Right cardiac atrium (tissue), 5 donors: Measurements from ENCODE around the gene TRMT1. TPM values are rescaled to one million over a fixed set of nuclear protein-coding genes. Genes with fewer than 3 reads are reported as not detected.

Experiments
- ATAC-seq, 2 donors: fragments of 200-7000 bp; cut with Tn5 transposase; one replicate each; pipeline versions ENCODE4 v1.8.0 to v1.9.1; 2020; ENCODE audit warnings: moderate library complexity in 2 of 2, mild to moderate bottlenecking in 1 of 2
- DNase-seq, 3 donors: peaks; one replicate each; pipeline ENCODE4 v3.0.0-alpha.2; 2020
- H3K27ac ChIP-seq: one replicate; pipeline ENCODE4 v1.5.1; 2013; ENCODE audit warnings: mild to moderate bottlenecking, low read length, control low read depth, moderate library complexity
- H3K27me3 ChIP-seq: one replicate; pipeline ENCODE4 v1.6.1; 2013; ENCODE audit not compliant: control insufficient read depth, insufficient read depth
- H3K4me1 ChIP-seq: one replicate; pipeline ENCODE4 v1.6.1; 2013; ENCODE audit warnings: low read length; ENCODE audit not compliant: control insufficient read depth, insufficient read depth
- H3K4me3 ChIP-seq: one replicate; pipeline ENCODE4 v1.5.1; 2013; ENCODE audit warnings: low read length, control low read depth
- H3K9me3 ChIP-seq: one replicate; pipeline ENCODE4 v1.6.1; 2013; ENCODE audit warnings: low read length; ENCODE audit not compliant: control insufficient read depth
- WGBS: extraction: QIAGEN DNeasy Blood & Tissue Kit; methylation state at CpG from one replicate; pipeline ENCODE4 v1.1.7; 2013; 5-methylcytosine and 5-hydroxymethylcytosine counted together
- intact Hi-C, 4 donors: fragments of 100-400 bp; cut with DNase I; formaldehyde crosslinking; loops; one replicate each; pipeline versions ENCODE4 v1.11.0 to v1.14.0; 2022 to 2023
- polyA plus RNA-seq: library from polyadenylated mRNA; stranded (reverse); fragments of 200-250 nt; gene quantifications from one replicate; pipeline ENCODE4 v1.2.3, GENCODE V29; 2013
- total RNA-seq, 4 donors: library from RNA; stranded (reverse); fragmentation: NEBNext Ultra II Directional; extraction: Animal tissue kit (Norgen Biotek cat#: 25700); gene quantifications; one replicate each; pipeline ENCODE4 v1.2.1, GENCODE V29; 2021
- donor health status: healthy with polysubstance abuse.
- donor health status: DM: no; HTN: yes; CAD: no.
- donor health status: DM: no; HTN: no; CAD: no.
- donor health status: DM: no; HTN: yes; CAD: no; lungs with severe emphysema.
- donor health status: DM: yes; HTN: yes; CAD: no.

TRMT1 gene
- total and polyA plus RNA-seq, 5 donors = 14.8 to 22.2 (median 19.2) TPM

DNA sequence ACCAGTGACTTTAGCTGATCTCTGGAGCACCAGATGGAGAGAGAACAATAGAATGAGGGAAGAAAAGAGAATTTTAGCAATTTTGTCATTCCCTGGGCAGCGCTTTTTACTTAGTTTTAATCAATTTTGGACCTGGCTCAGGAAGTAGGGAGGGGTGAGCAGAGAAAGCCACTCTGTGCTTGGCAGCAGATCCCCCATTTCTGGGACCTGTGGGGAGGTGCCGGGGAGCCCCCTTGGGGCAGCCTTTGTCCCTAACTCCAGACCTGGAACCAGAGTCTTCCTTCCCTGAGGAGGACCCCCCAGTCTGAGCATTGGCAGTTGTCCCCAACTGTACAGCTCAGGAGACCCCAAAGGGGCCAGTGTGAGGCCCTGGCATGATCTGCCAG, 24.4 kb downstream of the TRMT1 start:
- ATAC-seq (no peak), DNase-seq (peak; percentile 27 to 74 (median 72))
- WGBS = 49% methylated on average over 2 of the region's 2 CpGs
- Histone ChIP-seq H3K4me3 (no peak overlapping the region), H3K27me3 (no peaks in the 10 kb centered on the region), H3K9me3 (no peaks in the 10 kb centered on the region), H3K27ac (peak overlapping the region; percentile 85), H3K4me1 (no peaks in the 10 kb centered on the region)
- intact Hi-C loops = loop anchor here (2.0 to 10.0 kb wide), 4 partner anchors 105 to 113 kb away; no protein-coding TSS in a partner anchor

DNA sequence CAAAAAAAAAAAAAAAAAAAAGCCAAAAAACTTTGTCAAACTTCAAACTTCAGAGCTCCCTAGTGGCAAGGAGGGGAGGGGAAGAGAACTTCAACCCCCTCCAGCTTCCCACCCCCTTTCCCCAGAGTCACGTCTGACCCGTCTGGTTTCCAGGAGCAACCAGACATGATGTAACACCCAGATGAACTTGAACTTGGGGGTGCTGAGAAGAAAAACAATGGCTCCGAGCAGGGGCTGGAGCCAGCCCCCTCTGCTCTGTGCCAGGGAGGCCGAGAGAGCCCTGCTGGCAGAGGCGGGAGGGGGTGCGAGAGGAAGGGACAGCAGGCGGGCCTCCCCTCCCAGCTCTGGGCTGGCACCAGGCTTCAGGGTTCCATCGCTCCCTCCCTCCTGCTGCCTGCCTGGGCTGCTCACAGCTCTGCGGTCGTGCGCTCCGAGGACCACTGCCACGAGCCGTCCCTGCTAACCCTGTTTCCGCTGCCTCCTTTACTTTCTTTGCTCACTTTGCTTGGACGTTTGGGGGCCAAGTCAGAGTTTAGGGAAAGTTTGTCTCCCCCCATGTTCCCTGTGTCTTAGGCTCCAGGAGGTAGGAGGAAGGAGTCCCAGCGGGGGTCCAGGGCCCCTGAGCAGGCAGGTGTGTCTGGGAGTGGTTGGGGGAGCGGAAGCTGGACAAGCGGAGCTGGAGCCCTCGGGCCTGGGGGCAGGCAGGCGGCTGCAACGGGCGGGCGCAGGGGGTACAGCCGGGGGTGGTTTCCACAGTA, 25.0 kb downstream of the TRMT1 start:
- H3K4me3 ChIP-seq = no peak overlapping the region
- H3K27ac ChIP-seq = peak overlapping the region; percentile 85
- WGBS = 43% methylated on average over 25 of the region's 25 CpGs
- no peaks in the 10 kb centered on the region for H3K27me3 ChIP-seq
- peak; percentile 79 to 93 (median 93) for DNase-seq
- peak; percentile 56 to 70 for ATAC-seq
- intact Hi-C loops = loop anchor here (2.0 to 10.0 kb wide), 4 partner anchors 104 to 113 kb away; no protein-coding TSS in a partner anchor
- H3K9me3 ChIP-seq = no peaks in the 10 kb centered on the region
- no peaks in the 10 kb centered on the region for H3K4me1 ChIP-seq

DNA sequence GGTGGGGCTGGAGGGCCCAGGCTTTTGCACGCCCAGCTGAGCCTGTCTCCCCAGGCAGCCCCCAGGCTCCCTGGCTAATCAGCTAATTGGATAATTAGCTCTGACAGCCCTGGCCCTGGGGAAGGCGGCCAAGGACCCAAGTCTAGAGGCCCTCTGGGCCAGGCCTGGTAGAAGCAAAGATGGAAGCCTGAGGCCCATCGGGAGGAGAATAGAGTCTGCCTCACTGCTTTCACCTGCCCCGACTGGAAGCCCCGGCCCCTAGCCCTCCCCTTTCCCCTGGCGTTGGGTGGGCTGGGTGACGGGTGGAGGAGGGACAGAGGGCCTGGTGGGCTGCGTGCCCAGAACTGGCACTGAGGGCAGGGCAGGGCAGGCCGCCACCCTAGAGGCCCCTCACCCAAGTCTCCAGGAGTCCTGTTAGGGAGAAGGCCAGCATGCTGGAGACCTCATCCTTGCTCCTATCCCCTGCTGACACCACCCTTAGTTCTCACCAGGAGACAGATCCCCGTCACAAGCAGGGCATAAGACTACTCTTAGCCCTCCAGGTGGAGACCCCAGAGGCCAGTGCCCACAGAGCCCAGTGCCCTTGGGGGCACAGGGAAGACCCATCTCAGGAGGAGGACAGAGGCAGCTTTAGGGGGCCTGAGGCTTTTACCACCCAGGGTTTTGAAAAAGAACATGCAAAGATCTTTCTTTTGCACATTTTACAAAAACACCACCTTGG, 25.9 kb downstream of the TRMT1 start:
- 69% methylated on average over 10 of the region's 10 CpGs for WGBS
- peaks cover 3% of the 10 kb centered on the region for H3K4me1 ChIP-seq
- peak overlapping the region; percentile 70 for H3K27ac ChIP-seq
- no peaks in the 10 kb centered on the region for H3K9me3 ChIP-seq
- DNase-seq (peak; percentile 18 to 74 (median 64)), ATAC-seq (no peak)
- H3K4me3 ChIP-seq = no peak overlapping the region
- H3K27me3 ChIP-seq = no peaks in the 10 kb centered on the region
- intact Hi-C loops = loop anchor here in 2 of 4 donors (5.0 to 10.0 kb wide), 2 partner anchors 103 to 106 kb away; no protein-coding TSS in a partner anchor

DNA sequence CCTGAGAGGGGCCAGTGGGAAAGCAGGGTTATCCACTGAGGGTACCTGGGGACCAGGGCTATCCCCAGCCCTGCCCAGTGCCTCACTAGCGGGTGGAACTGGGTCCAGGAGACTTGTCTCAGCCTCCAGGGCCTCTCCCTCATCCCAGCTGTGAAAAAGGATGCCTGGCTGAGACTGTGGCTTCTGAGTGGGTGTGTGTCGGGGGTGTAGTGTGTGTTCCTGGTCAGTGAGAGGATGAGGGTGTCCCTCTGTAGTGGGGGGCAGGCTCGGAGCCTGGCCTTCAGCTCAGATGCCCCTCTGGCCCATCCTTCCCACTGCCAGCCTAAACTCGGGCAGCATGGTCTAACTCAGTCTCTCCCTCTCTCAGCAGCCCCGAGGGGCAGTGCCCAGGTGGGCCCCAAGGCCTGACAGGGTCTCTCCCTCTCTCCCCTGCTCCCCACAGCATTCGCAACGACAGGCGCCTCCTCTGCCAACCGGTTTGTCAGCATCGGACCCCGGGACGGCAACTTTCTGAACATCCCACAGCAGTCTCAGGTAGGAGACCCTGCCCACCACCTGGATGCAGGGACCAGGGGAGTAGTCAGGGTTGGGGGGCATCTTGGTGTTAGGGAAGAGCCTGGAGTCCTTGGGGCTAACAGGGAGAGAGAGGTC, 26.6 kb downstream of the TRMT1 start:
- intact Hi-C loops = loop anchor here in 2 of 4 donors (5.0 to 10.0 kb wide), 2 partner anchors 103 to 105 kb away; no protein-coding TSS in a partner anchor
- Histone ChIP-seq H3K4me1 (peaks cover 8% of the 10 kb centered on the region), H3K4me3 (no peak overlapping the region), H3K27me3 (no peaks in the 10 kb centered on the region), H3K27ac (peak overlapping the region; percentile 70), H3K9me3 (no peaks in the 10 kb centered on the region)
- DNase-seq = peak in 2 of 3 donors; percentile 13 to 54
- 74% methylated on average over 12 of the region's 12 CpGs for WGBS
- no peak for ATAC-seq

DNA sequence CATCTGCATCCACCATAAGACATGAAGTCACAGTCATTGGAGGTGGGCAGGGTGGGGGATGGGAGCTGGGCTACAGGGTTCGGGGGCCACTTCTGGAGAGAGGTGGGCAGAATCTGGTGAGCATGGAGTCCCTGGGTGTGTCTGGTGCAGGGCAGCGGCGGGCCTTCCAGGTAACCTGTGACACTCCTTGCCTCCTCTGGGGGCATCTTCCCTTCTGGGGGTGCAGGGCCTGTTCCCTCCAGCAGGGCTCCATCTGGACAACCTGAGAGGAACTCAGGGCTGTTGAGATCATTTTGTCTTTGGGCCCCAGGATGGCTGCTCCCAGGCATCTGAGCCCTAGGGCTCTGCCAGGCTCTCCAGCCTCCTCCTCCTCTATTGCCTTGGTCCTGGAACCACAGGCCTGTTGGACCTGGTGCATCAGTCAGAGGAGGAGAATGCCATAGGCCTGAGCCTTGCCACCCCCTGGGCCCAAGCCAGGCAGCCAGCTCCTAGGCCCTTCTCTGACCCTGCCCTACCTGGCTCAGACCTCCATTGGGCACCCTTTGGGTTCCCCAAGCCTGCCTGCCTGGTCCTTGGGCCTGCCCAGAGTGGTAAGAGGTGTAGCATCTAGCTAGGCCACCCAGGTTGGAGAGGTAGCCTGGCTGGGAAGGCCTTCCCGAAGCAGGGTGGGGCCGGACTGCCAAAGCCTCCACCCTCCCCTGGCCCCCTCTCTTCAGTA, 27.2 kb downstream of the TRMT1 start:
- peaks cover 8% of the 10 kb centered on the region for H3K4me1 ChIP-seq
- H3K9me3 ChIP-seq = no peaks in the 10 kb centered on the region
- no peaks in the 10 kb centered on the region for H3K27me3 ChIP-seq
- peak overlapping the region; percentile 14 for H3K27ac ChIP-seq
- 90% methylated on average over 5 of the region's 5 CpGs for WGBS
- no peak for ATAC-seq
- intact Hi-C loops = no loop called here
- H3K4me3 ChIP-seq = no peak overlapping the region
- peak in 2 of 3 donors; percentile 14 to 47 for DNase-seq

DNA sequence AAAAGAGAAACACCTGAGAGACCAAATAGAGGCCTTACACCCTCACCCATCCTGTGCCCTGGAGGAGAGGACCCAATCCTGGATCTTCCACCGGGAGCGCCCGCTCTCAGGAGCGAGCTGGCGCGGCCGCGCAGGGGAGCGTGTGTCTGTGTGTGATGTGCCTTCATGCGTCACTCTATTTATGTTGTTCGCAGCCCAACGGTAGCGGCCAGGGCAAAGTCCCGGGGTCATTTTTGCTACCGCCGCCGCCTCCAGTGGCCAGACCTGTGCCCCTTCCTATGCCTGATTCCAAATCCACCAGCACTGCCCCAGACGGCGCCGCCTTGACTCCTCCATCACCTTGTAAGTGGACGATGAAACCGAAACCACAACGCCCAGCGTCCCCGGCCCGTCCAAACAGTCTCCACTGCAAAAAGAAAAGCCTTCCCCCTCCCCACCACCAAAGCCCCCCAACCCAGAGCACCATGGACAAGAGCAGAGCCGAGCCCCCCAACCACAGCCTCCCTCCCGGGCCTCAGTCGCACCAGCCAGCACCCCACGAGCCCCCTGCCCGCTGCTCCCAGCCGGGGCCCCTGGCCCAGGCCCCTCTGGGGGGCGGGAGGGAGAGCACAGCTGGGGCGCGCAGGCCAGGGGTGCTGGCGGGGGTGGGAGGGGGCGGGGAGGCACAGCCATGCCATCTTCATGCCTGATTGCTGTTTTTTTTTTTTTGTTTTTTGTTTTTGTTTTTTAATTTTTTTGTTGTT, 28.6 kb downstream of the TRMT1 start:
- no peaks in the 10 kb centered on the region for H3K9me3 ChIP-seq
- H3K4me1 ChIP-seq = peaks cover 8% of the 10 kb centered on the region
- H3K4me3 ChIP-seq = no peak overlapping the region
- ATAC-seq = no peak
- intact Hi-C loops = no loop called here
- H3K27ac ChIP-seq = no peak overlapping the region
- no peaks in the 10 kb centered on the region for H3K27me3 ChIP-seq
- 86% methylated on average over 37 of the region's 37 CpGs for WGBS
- DNase-seq = peak in 2 of 3 donors; percentile 45 to 52

DNA sequence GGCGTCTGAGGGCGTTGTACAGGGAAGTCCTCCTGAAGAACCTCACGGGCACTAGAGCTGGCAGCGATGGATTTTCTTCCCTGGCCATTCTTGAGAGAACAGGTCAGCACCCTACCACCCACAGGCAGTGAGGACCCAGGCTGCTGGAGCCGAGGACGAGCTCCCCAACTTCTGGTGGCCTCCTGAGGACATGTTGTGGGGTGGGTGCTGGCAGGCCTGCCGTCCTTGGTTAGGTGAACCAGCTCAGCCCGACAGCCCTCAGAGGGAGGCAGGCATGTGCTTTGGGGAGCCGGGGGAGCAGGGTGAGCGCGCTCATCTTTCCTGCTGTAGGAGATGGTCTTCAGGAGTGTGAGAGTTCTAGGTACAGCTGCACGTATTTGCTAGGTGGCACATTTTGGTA, 29.2 kb downstream of the TRMT1 start:
- no peak overlapping the region for H3K4me3 ChIP-seq
- peaks cover 10% of the 10 kb centered on the region for H3K4me1 ChIP-seq
- no peaks in the 10 kb centered on the region for H3K27me3 ChIP-seq
- no peaks in the 10 kb centered on the region for H3K9me3 ChIP-seq
- ATAC-seq = no peak
- DNase-seq = peak in 1 of 3 donors; percentile 35
- intact Hi-C loops = no loop called here
- no peak overlapping the region for H3K27ac ChIP-seq
- WGBS = 87% methylated on average over 12 of the region's 12 CpGs

DNA sequence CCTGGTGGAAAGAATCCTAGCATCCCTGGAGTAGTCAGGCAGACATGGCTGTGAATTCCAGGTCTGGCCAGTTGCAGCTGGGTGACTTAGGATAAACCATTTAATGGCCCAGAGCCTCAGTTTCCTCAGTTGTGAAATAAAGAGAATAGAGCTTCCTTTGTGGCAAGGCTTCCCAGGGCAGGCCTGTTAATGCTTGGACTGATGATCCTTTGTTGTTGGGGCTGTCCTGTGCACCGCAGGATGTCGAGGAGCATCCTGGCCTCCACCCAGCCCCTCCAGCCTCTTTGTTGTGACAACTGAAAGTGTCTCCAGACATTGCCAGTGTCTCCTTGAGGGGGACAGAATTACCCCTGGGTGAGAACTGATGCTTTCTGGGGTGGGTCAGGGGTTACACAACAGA, 30.2 kb downstream of the TRMT1 start:
- H3K9me3 ChIP-seq = no peaks in the 10 kb centered on the region
- H3K4me3 ChIP-seq = no peak overlapping the region
- WGBS = 57% methylated on average over 2 of the region's 2 CpGs
- peak overlapping the region; percentile 55 for H3K27ac ChIP-seq
- no peaks in the 10 kb centered on the region for H3K27me3 ChIP-seq
- ATAC-seq (no peak), DNase-seq (no peak)
- intact Hi-C loops = no loop called here
- peaks cover 10% of the 10 kb centered on the region for H3K4me1 ChIP-seq

DNA sequence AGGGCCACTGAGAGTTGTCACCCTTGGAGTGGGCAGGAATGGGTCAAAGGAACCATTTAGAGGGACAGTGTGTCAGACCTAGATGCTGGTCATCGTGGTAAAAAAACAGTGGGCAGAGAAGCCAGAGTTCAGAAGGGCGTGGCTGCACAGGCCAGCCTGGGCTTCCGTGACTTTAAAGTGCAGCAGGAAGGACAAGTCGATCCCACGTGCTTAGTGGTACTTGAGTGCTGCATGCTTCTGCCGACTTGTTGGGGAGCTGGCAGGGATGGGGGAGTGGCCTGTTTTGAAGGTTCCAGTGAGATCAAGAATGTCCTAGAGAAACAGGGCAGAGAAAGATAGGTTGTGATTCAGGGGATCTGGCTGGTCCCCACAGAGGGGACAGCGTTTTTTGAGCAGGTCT, 30.9 kb downstream of the TRMT1 start:
- intact Hi-C loops = no loop called here
- ATAC-seq = peak; percentile 10 to 29
- 22% methylated on average over 7 of the region's 7 CpGs for WGBS

DNA sequence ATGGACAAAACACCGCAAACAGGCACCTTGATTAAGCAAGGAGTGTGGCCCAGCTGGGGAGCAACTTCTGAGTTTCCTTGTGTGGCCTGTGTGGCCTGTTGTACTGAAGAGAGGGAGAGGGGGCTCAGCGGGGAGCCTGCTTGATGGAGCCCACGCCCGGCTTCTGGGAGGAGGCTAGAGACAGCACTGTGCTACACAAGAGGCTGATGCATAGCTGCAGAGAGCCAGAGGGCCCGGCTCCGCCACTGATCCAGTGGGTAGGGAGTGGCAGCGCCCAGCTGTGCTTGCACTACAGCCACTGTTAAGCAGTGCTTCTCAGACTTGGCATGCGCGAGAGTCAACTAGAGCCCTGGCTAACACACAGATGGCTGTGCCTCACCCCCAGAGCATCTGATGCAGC, 32.9 kb downstream of the TRMT1 start:
- DNase-seq = peak in 2 of 3 donors; percentile 9 to 48
- Histone ChIP-seq H3K9me3 (no peaks in the 10 kb centered on the region), H3K4me1 (peaks cover 20% of the 10 kb centered on the region), H3K27ac (no peak overlapping the region), H3K27me3 (no peaks in the 10 kb centered on the region), H3K4me3 (no peak overlapping the region)
- ATAC-seq = no peak
- intact Hi-C loops = no loop called here
- WGBS = 94% methylated on average over 9 of the region's 9 CpGs

More for the DNA sequence above, 30.9 kb downstream of the TRMT1 start:
- peaks cover 10% of the 10 kb centered on the region for H3K4me1 ChIP-seq
- no peaks in the 10 kb centered on the region for H3K27me3 ChIP-seq
- H3K27ac ChIP-seq = peak overlapping the region; percentile 55
- no peaks in the 10 kb centered on the region for H3K9me3 ChIP-seq
- peak; percentile 28 to 69 (median 60) for DNase-seq
- no peak overlapping the region for H3K4me3 ChIP-seq
